ENCODE results near the gene ROBO3.
A peak's percentile ranks its signal among the peaks of the same experiment; 100 is the strongest.

ROBO3 gene

GRCh38 chr11:124843616-124843910 is 21.7 kb upstream of the ROBO3 start:
- DNase-seq: no peak

GRCh38 chr11:124844664-124845079 is 20.6 kb upstream of the ROBO3 start:
- no peak for DNase-seq

GRCh38 chr11:124846070-124846673 is 19.1 kb upstream of the ROBO3 start:
- no peak for DNase-seq

- DNase-seq: no peak
Observed at GRCh38 chr11:124859171-124859570, 6.1 kb upstream of the ROBO3 start.

- DNase-seq: no peak
Observed at GRCh38 chr11:124861670-124862069, 3.6 kb upstream of the ROBO3 start.

- DNase-seq: no peak
Observed at GRCh38 chr11:124863137-124863825, 2.0 kb upstream of the ROBO3 start.

GRCh38 chr11:124863826-124864165 is 1.4 kb upstream of the ROBO3 start:
- no peak for DNase-seq

GRCh38 chr11:124864176-124864891 is 898 bp upstream of the ROBO3 start:
- DNase-seq: no peak

- DNase-seq: no peak
Observed at GRCh38 chr11:124864892-124865180, 396 bp upstream of the ROBO3 start.

GRCh38 chr11:124865902-124866851 is 945 bp downstream of the ROBO3 start:
- peak; percentile 16 for DNase-seq

GRCh38 chr11:124867700-124868099 is 2.5 kb downstream of the ROBO3 start:
- no peak for DNase-seq

GRCh38 chr11:124868331-124869274 is 3.4 kb downstream of the ROBO3 start:
- DNase-seq: no peak

- no peak for DNase-seq
Observed at GRCh38 chr11:124869331-124869730, 4.1 kb downstream of the ROBO3 start.

GRCh38 chr11:124869856-124870387 is 4.7 kb downstream of the ROBO3 start:
- DNase-seq: no peak

- DNase-seq: no peak
Observed at GRCh38 chr11:124870430-124870829, 5.2 kb downstream of the ROBO3 start.

- no peak for DNase-seq
Observed at GRCh38 chr11:124872280-124872679, 7.0 kb downstream of the ROBO3 start.

- no peak for DNase-seq
Observed at GRCh38 chr11:124872741-124873140, 7.5 kb downstream of the ROBO3 start.

GRCh38 chr11:124873951-124874350 is 8.7 kb downstream of the ROBO3 start:
- no peak for DNase-seq

GRCh38 chr11:124874571-124875255 is 9.5 kb downstream of the ROBO3 start:
- no peak for DNase-seq

GRCh38 chr11:124875401-124875800 is 10.2 kb downstream of the ROBO3 start:
- DNase-seq: no peak
